ENCODE results near the gene CSMD2. TPM values are rescaled to one million over a fixed set of nuclear protein-coding genes. Genes with fewer than 3 reads are reported as not detected.

Gene CSMD2
- total RNA-seq, 1 donor from 2014 or later, result 1.3 TPM

GRCh38 chr1:33823401-33823800, 341.6 kb downstream of the CSMD2 start:
- DNase-seq (ENCODE audit: low spot score), result no peak

- no peak for DNase-seq (ENCODE audit: low spot score)
These were observed 342.6 kb downstream of the CSMD2 start for GRCh38 chr1:33822396-33822795.

GRCh38 chr1:33821291-33821690, 343.7 kb downstream of the CSMD2 start:
- no peak for DNase-seq (ENCODE audit: low spot score)

GRCh38 chr1:33820804-33821203, 344.2 kb downstream of the CSMD2 start:
- no peak for DNase-seq (ENCODE audit: low spot score)

GRCh38 chr1:33819913-33820311, 345.1 kb downstream of the CSMD2 start:
- no peak for DNase-seq (ENCODE audit: low spot score)

GRCh38 chr1:33819290-33819912, 345.6 kb downstream of the CSMD2 start:
- no peak for DNase-seq (ENCODE audit: low spot score)

GRCh38 chr1:33818071-33818470, 347.0 kb downstream of the CSMD2 start:
- no peak for DNase-seq (ENCODE audit: low spot score)

GRCh38 chr1:33815061-33815460, 350.0 kb downstream of the CSMD2 start:
- DNase-seq (ENCODE audit: low spot score), result no peak

- no peak for DNase-seq (ENCODE audit: low spot score)
These were observed 350.9 kb downstream of the CSMD2 start for GRCh38 chr1:33814166-33814565.

- DNase-seq (ENCODE audit: low spot score), result no peak
These were observed 354.5 kb downstream of the CSMD2 start for GRCh38 chr1:33810571-33810970.

- no peak for DNase-seq (ENCODE audit: low spot score)
These were observed 359.0 kb downstream of the CSMD2 start for GRCh38 chr1:33805988-33806387.

GRCh38 chr1:33802268-33802667, 362.8 kb downstream of the CSMD2 start:
- DNase-seq (ENCODE audit: low spot score), result peak; percentile 68

GRCh38 chr1:33797849-33798248, 367.2 kb downstream of the CSMD2 start:
- DNase-seq (ENCODE audit: low spot score), result no peak

- DNase-seq (ENCODE audit: low spot score), result no peak
These were observed 372.4 kb downstream of the CSMD2 start for GRCh38 chr1:33792651-33793050.

GRCh38 chr1:33792216-33792615, 372.8 kb downstream of the CSMD2 start:
- DNase-seq (ENCODE audit: low spot score), result no peak

- no peak for DNase-seq (ENCODE audit: low spot score)
These were observed 373.8 kb downstream of the CSMD2 start for GRCh38 chr1:33791251-33791650.

GRCh38 chr1:33790577-33790976, 374.5 kb downstream of the CSMD2 start:
- DNase-seq (ENCODE audit: low spot score), result no peak

- no peak for DNase-seq (ENCODE audit: low spot score)
These were observed 380.2 kb downstream of the CSMD2 start for GRCh38 chr1:33784876-33785275.

GRCh38 chr1:33782776-33783175, 382.3 kb downstream of the CSMD2 start:
- no peak for DNase-seq (ENCODE audit: low spot score)

GRCh38 chr1:33781652-33782051, 383.4 kb downstream of the CSMD2 start:
- no peak for DNase-seq (ENCODE audit: low spot score)

GRCh38 chr1:33777337-33777736, 387.7 kb downstream of the CSMD2 start:
- DNase-seq (ENCODE audit: low spot score), result no peak

GRCh38 chr1:33768821-33769220, 396.2 kb downstream of the CSMD2 start:
- DNase-seq (ENCODE audit: low spot score), result no peak

- DNase-seq (ENCODE audit: low spot score), result no peak
These were observed 396.9 kb downstream of the CSMD2 start for GRCh38 chr1:33768106-33768505.

- DNase-seq (ENCODE audit: low spot score), result peak; percentile 60
These were observed 400.9 kb downstream of the CSMD2 start for GRCh38 chr1:33764149-33764548.

All from mesenteric fat pad (tissue), 1 donor.